ENCODE measurements around the gene ACOT9.

Gene ACOT9

GRCh38 chrX:23759821-23760220 lies 16.7 kb upstream of the ACOT9 start:
- no peak overlapping the region for H3K27ac ChIP-seq
- H3K36me3 ChIP-seq (ENCODE audit: insufficient read depth), result no peaks in the 10 kb centered on the region
- H3K79me2 ChIP-seq (ENCODE audit: insufficient read depth, low read depth), result no peaks in the 10 kb centered on the region
- no peak overlapping the region for H3K4me2 ChIP-seq
- H4K20me1 ChIP-seq (ENCODE audit: insufficient read depth), result no peaks in the 10 kb centered on the region
- H2AFZ ChIP-seq (ENCODE audit: low read depth), result no peak overlapping the region
- H3K4me1 ChIP-seq (ENCODE audit: low read depth, poor library complexity, severe bottlenecking), result peaks cover 9% of the 10 kb centered on the region
- H3K27me3 ChIP-seq (ENCODE audit: insufficient read depth, low read depth), result no peaks in the 10 kb centered on the region
- H3K9ac ChIP-seq, result no peak overlapping the region
- no peak for TF ChIP-seq CTCF (conservative IDR thresholded peaks at IDR 0.05; ENCODE audit: low read depth, low read length)
- no peak overlapping the region for H3K4me3 ChIP-seq (IDR thresholded peaks at IDR 0.05; ENCODE audit: insufficient read depth, low read depth, low read length)

- Histone ChIP-seq H3K4me2 (peak overlapping the region; percentile 27), H3K79me2 (ENCODE audit: insufficient read depth, low read depth) (no peaks in the 10 kb centered on the region), H2AFZ (ENCODE audit: low read depth) (peak overlapping the region; percentile 41), H3K4me3 (IDR thresholded peaks at IDR 0.05; ENCODE audit: insufficient read depth, low read depth, low read length) (no peak overlapping the region), H3K4me1 (ENCODE audit: low read depth, poor library complexity, severe bottlenecking) (peaks cover 9% of the 10 kb centered on the region), H3K27ac (no peak overlapping the region), H3K27me3 (ENCODE audit: insufficient read depth, low read depth) (no peaks in the 10 kb centered on the region), H4K20me1 (ENCODE audit: insufficient read depth) (no peaks in the 10 kb centered on the region), H3K9ac (no peak overlapping the region), H3K36me3 (ENCODE audit: insufficient read depth) (no peaks in the 10 kb centered on the region)
- TF ChIP-seq CTCF (conservative IDR thresholded peaks at IDR 0.05; ENCODE audit: low read depth, low read length), result peak; percentile 83
Measured at GRCh38 chrX:23756165-23756564, 13.1 kb upstream of the ACOT9 start.

- Histone ChIP-seq H3K4me1 (ENCODE audit: low read depth, poor library complexity, severe bottlenecking) (peaks cover 9% of the 10 kb centered on the region), H3K36me3 (ENCODE audit: insufficient read depth) (no peaks in the 10 kb centered on the region), H3K4me2 (no peak overlapping the region), H3K9ac (no peak overlapping the region), H3K27ac (no peak overlapping the region), H2AFZ (ENCODE audit: low read depth) (no peak overlapping the region), H4K20me1 (ENCODE audit: insufficient read depth) (no peaks in the 10 kb centered on the region), H3K27me3 (ENCODE audit: insufficient read depth, low read depth) (no peaks in the 10 kb centered on the region), H3K4me3 (IDR thresholded peaks at IDR 0.05; ENCODE audit: insufficient read depth, low read depth, low read length) (no peak overlapping the region), H3K79me2 (ENCODE audit: insufficient read depth, low read depth) (no peaks in the 10 kb centered on the region)
- no peak for TF ChIP-seq CTCF (conservative IDR thresholded peaks at IDR 0.05; ENCODE audit: low read depth, low read length)
Measured at GRCh38 chrX:23754664-23755063, 11.6 kb upstream of the ACOT9 start.

- no peaks in the 10 kb centered on the region for H4K20me1 ChIP-seq (ENCODE audit: insufficient read depth)
- H3K27me3 ChIP-seq (ENCODE audit: insufficient read depth, low read depth), result no peaks in the 10 kb centered on the region
- no peak overlapping the region for H3K27ac ChIP-seq
- no peak overlapping the region for H2AFZ ChIP-seq (ENCODE audit: low read depth)
- no peak overlapping the region for H3K4me2 ChIP-seq
- H3K36me3 ChIP-seq (ENCODE audit: insufficient read depth), result no peaks in the 10 kb centered on the region
- no peak overlapping the region for H3K9ac ChIP-seq
- TF ChIP-seq CTCF (conservative IDR thresholded peaks at IDR 0.05; ENCODE audit: low read depth, low read length), result no peak
- no peaks in the 10 kb centered on the region for H3K79me2 ChIP-seq (ENCODE audit: insufficient read depth, low read depth)
- H3K4me1 ChIP-seq (ENCODE audit: low read depth, poor library complexity, severe bottlenecking), result peaks cover 9% of the 10 kb centered on the region
- H3K4me3 ChIP-seq (IDR thresholded peaks at IDR 0.05; ENCODE audit: insufficient read depth, low read depth, low read length), result no peak overlapping the region
Measured at GRCh38 chrX:23752740-23753415, 9.8 kb upstream of the ACOT9 start.

Measured in KMS-11 (cell line).